DND-41 (cell line): ENCODE data around the gene ARHGAP28.

Experiments used
- ATAC-seq: fragments of 200-7000 bp; cut with Tn5 transposase; 3 replicates; pipeline ENCODE4 v1.9.1; 2021; ENCODE audit warnings: low read depth; ENCODE audit not compliant: insufficient read depth
- DNase-seq: peaks from one replicate; pipeline ENCODE4 v3.0.0-alpha.2; 2020
- H2AFZ ChIP-seq: 2 replicates; pipeline ENCODE4 v1.6.0; 2012; ENCODE audit warnings: low read depth, low read length
- H3K27ac ChIP-seq: 2 replicates; pipeline ENCODE4 v1.5.1; 2012; ENCODE audit warnings: low read length, inconsistent platforms
- H3K27me3 ChIP-seq: fragments of 200-600 bp; sonication (generic); 2 replicates; pipeline ENCODE4 v1.6.0; 2012; ENCODE audit warnings: low read length, mild to moderate bottlenecking, inconsistent platforms; ENCODE audit not compliant: insufficient read depth, poor library complexity
- H3K36me3 ChIP-seq: 2 replicates; pipeline ENCODE4 v1.5.1; 2012; ENCODE audit warnings: low read length, inconsistent platforms; ENCODE audit not compliant: insufficient read depth
- H3K4me1 ChIP-seq: 2 replicates; pipeline ENCODE4 v1.5.1; 2012; ENCODE audit warnings: mild to moderate bottlenecking, low read length; ENCODE audit not compliant: insufficient read depth
- H3K4me2 ChIP-seq: 2 replicates; pipeline ENCODE4 v1.6.0; 2012; ENCODE audit warnings: mild to moderate bottlenecking, moderate library complexity, low read length, inconsistent platforms; ENCODE audit not compliant: insufficient read depth
- H3K4me3 ChIP-seq, 2 experiments: fragments of 200-600 bp in 1 of 2; shearing (Covaris generic) in 1 of 2; 2 replicates each; pipeline ENCODE4 v1.5.1; 2012 to 2016; ENCODE audit warnings: inconsistent platforms in 2 of 2, low read length in 2 of 2, mild to moderate bottlenecking in 2 of 2, low read depth in 1 of 2, moderate library complexity in 1 of 2
- H3K79me2 ChIP-seq: 2 replicates; pipeline ENCODE4 v1.6.0; 2012; ENCODE audit warnings: low read length, inconsistent platforms; ENCODE audit not compliant: insufficient read depth
- H3K9ac ChIP-seq: 2 replicates; pipeline ENCODE4 v1.6.0; 2012; ENCODE audit warnings: low read depth, mild to moderate bottlenecking, inconsistent platforms, low read length, moderate library complexity
- H3K9me3 ChIP-seq: 2 replicates; pipeline ENCODE4 v1.5.1; 2012; ENCODE audit warnings: low read length, moderate library complexity, mild to moderate bottlenecking, inconsistent platforms; ENCODE audit not compliant: insufficient read depth, severe bottlenecking
- H4K20me1 ChIP-seq: 2 replicates; pipeline ENCODE4 v1.6.0; 2012; ENCODE audit warnings: low read length; ENCODE audit not compliant: insufficient read depth
- EZH2 ChIP-seq: IDR thresholded peaks from 3 replicates; pipeline ENCODE4 v1.6.1; 2012; ENCODE audit warnings: borderline replicate concordance, low read depth, mild to moderate bottlenecking, moderate library complexity, low read length, inconsistent platforms; ENCODE audit not compliant: severe bottlenecking
- TF ChIP-seq, protein P1 (sequence below): IDR thresholded peaks from 2 replicates; pipeline ENCODE4 v1.5.1; 2012; ENCODE audit warnings: borderline replicate concordance, low read length, moderate library complexity, mild to moderate bottlenecking; ENCODE audit not compliant: poor library complexity, severe bottlenecking; ENCODE audit errors: extremely low read depth

Gene ARHGAP28

GRCh38 chr18:6792391-6792790 lies 62.9 kb downstream of the ARHGAP28 start:
- Histone ChIP-seq H3K9ac (no peak overlapping the region), H3K4me2 (no peak overlapping the region), H3K79me2 (no peaks in the 10 kb centered on the region), H3K27ac (no peak overlapping the region), H2AFZ (no peak overlapping the region), H4K20me1 (no peaks in the 10 kb centered on the region), H3K27me3 (no peaks in the 10 kb centered on the region), H3K36me3 (no peaks in the 10 kb centered on the region), H3K4me3 (no peak overlapping the region), H3K9me3 (no peaks in the 10 kb centered on the region), H3K4me1 (no peaks in the 10 kb centered on the region)
- ATAC-seq (no peak), DNase-seq (no peak)
- TF ChIP-seq EZH2 = no peak
- TF ChIP-seq, protein P1, sequence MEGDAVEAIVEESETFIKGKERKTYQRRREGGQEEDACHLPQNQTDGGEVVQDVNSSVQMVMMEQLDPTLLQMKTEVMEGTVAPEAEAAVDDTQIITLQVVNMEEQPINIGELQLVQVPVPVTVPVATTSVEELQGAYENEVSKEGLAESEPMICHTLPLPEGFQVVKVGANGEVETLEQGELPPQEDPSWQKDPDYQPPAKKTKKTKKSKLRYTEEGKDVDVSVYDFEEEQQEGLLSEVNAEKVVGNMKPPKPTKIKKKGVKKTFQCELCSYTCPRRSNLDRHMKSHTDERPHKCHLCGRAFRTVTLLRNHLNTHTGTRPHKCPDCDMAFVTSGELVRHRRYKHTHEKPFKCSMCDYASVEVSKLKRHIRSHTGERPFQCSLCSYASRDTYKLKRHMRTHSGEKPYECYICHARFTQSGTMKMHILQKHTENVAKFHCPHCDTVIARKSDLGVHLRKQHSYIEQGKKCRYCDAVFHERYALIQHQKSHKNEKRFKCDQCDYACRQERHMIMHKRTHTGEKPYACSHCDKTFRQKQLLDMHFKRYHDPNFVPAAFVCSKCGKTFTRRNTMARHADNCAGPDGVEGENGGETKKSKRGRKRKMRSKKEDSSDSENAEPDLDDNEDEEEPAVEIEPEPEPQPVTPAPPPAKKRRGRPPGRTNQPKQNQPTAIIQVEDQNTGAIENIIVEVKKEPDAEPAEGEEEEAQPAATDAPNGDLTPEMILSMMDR = no peak

DNA sequence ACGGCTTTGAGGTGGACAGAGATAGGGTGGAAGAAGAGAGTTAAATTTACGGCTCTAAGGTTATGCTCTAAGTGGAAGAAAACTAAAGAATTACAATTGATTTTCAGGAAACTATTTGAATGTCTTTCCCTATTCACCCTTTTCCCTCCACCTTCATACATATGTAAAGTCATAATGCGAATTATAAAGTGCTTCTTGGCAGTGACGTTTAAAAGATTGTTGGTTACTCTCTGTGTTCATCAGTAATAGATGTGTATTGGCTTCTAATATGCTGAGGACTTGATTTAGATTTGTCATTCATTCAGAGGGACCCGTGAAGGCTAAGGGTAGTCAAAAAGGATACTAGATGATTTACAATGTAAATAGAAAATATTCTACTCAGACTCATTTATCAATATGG lies 63.9 kb downstream of the ARHGAP28 start:
- Histone ChIP-seq H2AFZ (no peak overlapping the region), H3K9me3 (no peaks in the 10 kb centered on the region), H3K9ac (no peak overlapping the region), H3K79me2 (no peaks in the 10 kb centered on the region), H3K36me3 (no peaks in the 10 kb centered on the region), H3K4me1 (no peaks in the 10 kb centered on the region), H4K20me1 (no peaks in the 10 kb centered on the region), H3K27ac (no peak overlapping the region), H3K27me3 (no peaks in the 10 kb centered on the region), H3K4me2 (no peak overlapping the region), H3K4me3 (no peak overlapping the region)
- ATAC-seq (no peak), DNase-seq (no peak)
- TF ChIP-seq EZH2 = no peak
- TF ChIP-seq, protein P1 = no peak

- no peaks in the 10 kb centered on the region for H4K20me1 ChIP-seq
- no peaks in the 10 kb centered on the region for H3K79me2 ChIP-seq
- no peak overlapping the region for H3K27ac ChIP-seq
- ATAC-seq (no peak), DNase-seq (no peak)
- H3K4me3 ChIP-seq = no peak overlapping the region
- no peaks in the 10 kb centered on the region for H3K27me3 ChIP-seq
- TF ChIP-seq, protein P1 = no peak
- no peak for TF ChIP-seq EZH2
- no peaks in the 10 kb centered on the region for H3K36me3 ChIP-seq
- no peak overlapping the region for H3K9ac ChIP-seq
- H3K4me2 ChIP-seq = no peak overlapping the region
- no peaks in the 10 kb centered on the region for H3K4me1 ChIP-seq
- H3K9me3 ChIP-seq = no peaks in the 10 kb centered on the region
- H2AFZ ChIP-seq = no peak overlapping the region
Observed at GRCh38 chr18:6793986-6794385, 64.5 kb downstream of the ARHGAP28 start.

- Histone ChIP-seq H3K4me1 (no peaks in the 10 kb centered on the region), H3K27ac (no peak overlapping the region), H3K79me2 (no peaks in the 10 kb centered on the region), H3K9ac (no peak overlapping the region), H3K27me3 (no peaks in the 10 kb centered on the region), H2AFZ (no peak overlapping the region), H4K20me1 (no peaks in the 10 kb centered on the region), H3K36me3 (no peaks in the 10 kb centered on the region), H3K4me3 (no peak overlapping the region), H3K9me3 (no peaks in the 10 kb centered on the region), H3K4me2 (no peak overlapping the region)
- TF ChIP-seq EZH2 = no peak
- TF ChIP-seq, protein P1 = no peak
- DNase-seq (no peak), ATAC-seq (no peak)
Observed at GRCh38 chr18:6795307-6795706, 65.8 kb downstream of the ARHGAP28 start.
